Superior temporal gyrus (tissue), 1 donor: ENCODE measurements around the gene C6orf120.
"Not testable (repeated sequence)": the region's sequence is repeated elsewhere in the genome, so short reads cannot be mapped to it uniquely, and the experiment has no call there.

Experiments
- DNase-seq: peaks from one replicate; pipeline ENCODE4 v3.0.0-alpha.2; 2016; ENCODE audit errors: extremely low spot score

C6orf120 gene

DNA sequence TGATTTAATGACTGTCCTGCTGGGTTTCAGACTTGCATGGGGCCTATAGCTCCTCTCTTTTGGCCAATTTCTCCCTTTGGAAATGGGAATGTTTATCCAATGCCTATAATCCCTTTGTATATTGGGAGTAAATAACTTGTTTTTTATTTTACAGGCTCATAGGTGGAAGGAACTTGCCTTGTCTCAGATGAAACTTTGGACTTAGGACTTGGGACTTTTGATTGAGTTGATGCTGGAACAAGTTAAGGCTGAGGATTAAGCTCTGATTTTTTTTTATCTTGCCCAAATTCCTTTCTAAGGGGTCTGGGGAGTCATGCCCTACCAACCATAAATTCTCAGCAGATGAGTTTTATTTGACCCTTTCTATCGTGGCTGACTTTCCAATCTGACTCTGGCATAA is 23.6 kb upstream of the C6orf120 start:
- DNase-seq, result no peak

DNA sequence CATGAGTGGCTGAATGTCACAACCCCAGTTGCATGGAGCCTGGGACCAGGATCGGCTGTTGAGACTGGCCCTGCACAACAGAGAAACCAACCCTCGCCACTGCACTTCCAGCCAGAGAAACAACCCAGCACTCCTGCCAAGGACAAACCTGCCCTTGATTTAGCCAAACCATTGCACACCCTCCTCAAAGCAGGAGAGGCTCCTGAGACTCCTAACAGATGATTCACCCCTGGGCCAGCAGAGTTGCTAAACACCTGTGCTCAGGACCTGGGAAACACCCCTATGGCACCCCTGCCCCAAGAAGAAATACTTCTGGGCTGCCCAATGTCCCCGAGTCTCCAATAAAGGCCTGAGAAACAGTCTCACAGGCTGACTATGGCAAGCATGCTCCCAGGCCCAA is 17.9 kb upstream of the C6orf120 start:
- DNase-seq, result no peak

DNA sequence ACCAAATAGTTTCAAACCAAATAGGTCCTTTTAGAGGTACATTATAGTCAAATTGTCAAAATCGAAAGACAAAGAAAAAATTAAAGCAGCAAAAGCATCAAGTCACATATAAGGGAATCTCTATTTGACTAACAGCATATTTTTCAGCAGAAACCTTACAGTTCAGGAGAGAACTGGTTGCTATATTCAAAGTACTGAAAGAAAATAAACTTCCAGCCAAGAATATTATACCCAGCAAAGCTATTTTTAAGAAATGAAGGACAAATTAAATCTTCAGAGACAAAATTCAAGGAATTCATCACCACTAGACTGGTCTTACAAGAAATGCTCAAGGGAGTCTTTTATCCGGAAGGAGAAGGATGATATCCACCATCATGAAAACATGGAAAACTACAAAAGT is 16.1 kb upstream of the C6orf120 start:
- DNase-seq, result no peak

DNA sequence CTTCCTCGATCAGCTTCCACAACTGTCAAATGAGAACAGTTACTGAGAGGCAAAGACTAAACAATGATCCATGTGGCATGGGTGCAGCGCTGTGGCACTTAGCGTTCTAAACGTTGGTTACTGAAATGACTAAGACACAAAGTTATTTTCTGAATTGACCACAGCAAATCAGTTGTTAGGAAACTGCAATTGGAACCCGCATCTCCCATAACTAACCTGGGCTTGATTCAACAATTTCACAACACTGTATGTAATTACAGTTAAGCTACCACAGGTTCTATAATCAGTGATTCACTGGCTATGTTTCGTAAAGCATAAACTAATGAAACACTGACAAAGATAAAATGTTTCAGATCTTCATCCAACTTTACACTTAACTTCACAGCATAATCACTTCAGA is 12.6 kb upstream of the C6orf120 start:
- no peak for DNase-seq

DNA sequence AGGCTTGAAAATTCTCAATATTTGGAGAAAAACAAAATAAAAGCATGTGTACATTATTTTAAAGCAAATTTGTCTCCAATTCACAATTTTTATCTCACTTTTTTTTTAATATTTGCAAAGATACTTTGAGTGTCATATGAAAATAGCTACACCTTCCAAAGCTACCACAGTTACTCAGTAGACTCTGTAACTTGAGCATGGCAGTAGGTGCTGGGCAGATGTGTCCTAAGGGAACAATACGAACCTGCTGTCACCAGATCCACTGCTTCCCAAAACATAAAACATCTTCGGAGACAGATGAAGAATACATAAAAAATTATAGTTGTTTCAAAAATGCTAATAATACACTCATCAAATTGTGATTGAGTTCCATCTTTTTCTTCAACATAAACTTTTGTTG is 10.7 kb upstream of the C6orf120 start:
- no peak for DNase-seq

DNA sequence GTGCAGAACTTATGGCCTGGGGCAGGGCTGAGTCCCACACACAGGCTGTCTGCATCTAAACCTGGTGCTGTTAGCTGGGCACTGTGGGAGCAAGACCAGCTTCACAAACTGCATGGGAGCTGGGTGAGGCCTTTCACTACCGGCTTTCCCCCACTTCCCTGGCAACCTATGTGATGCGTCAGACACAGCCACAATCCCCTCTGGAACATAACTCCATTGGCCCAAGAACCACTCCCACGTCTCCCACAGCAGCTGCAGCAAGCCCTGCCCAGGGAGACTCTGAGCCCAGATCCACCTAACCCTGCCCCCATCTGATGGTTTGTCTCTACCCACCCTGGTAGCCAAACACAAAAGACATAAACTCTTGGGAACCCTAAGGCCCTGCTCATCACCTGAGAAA is 9.4 kb upstream of the C6orf120 start:
- DNase-seq, result no peak

DNA sequence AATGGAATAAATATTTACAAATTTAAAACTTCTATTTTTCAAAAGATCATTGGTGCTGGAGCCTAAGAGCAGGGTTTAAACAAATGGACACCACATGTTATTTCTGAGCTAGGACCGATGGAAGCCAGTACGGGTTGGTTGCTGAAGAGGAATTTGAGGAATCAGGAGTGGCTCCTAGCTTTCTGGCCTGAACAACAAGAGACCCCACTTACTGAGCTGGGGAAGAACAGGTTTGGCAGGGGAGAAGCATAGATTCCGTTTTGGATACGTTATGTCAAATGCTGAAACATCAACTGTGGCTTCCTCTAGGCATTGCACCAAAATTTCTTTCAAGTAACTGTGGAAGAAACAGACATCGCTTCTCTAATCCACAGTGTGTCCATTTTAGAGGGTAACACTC is 6.8 kb upstream of the C6orf120 start:
- no peak for DNase-seq

DNA sequence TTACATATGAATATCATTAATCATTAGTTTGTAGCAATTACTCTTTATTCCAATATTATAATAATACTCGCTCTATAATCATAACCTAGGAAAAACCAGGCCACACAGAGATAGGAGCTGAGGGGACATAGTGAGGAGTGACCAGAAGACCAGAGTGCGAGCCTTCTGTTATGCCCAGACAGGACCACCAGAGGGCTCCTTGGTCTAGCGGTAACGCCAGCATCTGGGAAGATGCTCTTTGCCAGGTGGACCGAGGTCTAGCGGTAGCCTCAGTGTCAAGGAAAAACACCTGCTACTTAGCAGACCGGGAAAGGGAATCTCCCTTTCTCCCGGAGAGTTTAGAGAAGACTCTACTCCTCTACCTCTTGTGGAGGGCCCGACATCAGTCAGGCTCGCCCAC is 4.8 kb upstream of the C6orf120 start:
- not testable (repeated sequence) for DNase-seq

DNA sequence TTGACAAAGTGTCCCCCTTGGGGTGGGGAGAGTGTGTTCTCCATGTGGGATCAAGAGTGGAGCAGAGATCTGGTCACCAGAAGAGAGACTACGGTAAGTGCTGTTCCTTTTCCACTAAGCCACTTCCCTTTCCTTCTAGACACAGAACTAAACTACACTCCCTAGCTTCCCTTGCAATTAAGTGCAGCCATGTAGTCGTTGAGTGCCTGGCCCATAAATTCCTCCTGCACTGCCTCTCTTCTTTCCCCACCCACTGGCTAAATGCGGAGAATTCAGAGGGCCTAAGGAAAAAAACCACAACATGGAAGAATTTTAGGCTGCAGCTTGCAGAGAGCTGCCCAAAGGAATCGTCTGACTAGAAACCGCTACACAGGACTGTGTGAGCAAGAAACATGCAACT is 1.6 kb upstream of the C6orf120 start:
- DNase-seq, result no peak

DNA sequence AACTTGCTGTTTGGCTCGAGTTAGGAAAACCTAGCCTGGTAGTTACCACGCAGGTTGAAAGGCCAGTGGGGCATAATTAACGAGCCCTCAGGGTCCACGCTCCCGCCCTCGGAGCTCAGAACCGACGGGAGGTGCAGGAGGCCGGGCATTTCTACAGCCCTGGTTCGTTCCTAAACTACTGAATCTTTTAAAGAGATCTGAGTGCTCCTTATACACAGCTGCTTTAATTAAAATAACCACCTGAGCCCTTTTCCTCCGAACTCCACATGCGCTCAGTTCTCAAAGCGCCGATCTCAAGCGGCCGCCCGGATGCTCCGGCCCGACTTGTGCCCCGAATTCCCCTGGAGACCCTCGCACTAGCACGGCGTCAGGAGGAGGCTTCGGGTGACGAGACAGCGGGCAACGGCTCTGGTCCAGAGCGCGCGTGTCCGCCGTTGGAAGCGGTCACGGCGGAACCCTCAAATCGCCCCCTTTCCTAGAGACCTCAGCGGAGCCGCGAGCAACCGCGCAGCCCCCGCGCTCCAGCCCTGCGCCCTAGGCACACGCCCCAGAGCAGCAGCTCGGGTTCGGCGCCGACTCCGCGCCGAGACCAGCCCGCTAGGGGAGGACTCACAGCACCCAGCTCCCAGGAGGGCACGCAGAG is 494 bp upstream of the C6orf120 start:
- DNase-seq, result no peak

DNA sequence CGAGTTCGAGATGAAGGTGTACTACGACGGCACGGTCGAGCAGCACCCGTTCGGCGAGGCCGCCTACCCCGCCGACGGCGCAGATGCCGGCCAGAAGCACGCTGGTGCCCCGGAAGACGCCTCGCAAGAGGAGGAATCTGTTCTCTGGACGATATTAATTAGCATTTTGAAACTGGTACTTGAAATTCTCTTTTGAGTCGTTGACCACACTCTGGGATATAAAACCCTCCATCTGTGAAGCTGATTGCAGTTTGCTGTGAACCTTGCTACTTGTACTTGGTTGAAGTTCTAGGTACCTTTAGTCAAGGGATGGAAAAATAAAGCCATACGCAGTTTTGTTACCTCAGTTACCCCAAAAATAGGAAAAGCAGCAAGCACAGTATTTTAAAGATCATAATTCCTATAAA is 917 bp downstream of the C6orf120 start:
- no peak for DNase-seq

DNA sequence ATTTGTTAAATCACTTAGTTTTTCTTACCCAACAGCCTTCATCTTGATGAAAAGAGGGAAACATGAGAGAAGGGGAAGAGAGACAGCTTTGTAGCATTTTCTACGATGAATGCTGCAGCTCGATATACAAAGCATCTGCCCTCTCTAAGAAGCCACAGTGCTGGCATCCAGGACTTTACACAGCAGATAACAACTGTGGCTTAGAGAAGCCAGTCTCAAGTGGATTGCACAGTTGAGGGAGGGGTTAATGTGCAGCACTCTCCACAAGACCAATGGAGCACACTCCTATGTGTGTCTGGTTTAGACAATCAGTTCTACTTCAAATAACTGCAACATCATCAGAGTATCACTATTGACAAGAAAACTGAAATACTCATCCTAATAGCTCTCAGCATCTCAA is 5.8 kb downstream of the C6orf120 start:
- no peak for DNase-seq

DNA sequence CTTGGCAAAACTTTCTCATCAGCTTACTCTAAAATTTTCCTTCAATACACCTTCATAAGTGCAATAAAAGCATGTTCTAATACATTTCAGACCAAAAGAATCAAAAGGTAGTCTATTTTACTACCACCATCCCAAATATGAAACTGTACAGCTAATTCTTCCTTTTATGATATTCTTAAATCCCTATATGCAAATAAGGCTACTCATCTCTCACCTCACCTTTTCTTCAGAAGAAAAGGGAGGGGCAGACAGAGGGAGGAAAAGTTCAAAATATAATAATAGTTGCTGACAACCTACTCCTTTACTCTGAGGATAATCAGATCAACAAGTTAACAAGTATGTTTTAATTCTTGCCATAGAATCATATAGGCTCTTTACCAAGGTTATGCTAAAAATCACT is 7.4 kb downstream of the C6orf120 start:
- no peak for DNase-seq

DNA sequence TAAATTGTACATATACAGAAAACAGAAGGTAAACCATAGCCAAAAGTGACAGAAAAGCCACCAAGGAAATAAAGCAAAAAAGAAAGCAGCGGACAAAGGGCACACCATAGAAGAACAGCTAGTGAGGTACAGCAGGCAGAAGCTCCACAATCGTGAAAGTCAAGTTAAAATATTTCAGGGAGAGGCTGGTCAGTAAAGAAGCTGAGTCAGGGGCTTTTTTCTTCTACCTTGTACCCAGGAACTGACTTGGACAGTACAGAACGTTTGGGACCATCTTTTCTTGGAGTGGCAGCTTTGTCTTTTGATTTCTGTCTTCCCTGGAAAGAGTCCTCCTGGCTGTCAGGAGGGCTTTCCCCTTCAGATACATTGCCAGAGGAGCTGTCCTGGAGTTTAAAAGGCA is 8.1 kb downstream of the C6orf120 start:
- DNase-seq, result no peak

DNA sequence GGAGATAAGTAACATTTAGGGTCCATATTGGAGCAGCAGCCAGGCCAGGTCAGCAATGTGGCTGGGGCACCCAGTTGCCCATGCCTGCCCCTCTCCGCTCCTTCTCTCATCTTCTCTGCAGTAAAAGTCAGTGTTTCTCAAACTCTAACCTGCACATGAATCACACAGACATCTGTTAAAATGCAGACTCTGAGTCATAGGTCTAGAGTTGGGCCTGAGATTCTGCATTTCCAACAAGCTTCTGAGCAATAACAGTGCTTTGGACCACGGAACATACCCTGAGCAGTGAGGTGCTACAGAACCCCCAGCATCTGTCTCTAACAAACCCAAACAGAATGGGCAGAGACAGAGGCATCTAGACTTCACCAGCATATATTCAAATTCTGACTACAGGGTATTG is 12.3 kb downstream of the C6orf120 start:
- no peak for DNase-seq

DNA sequence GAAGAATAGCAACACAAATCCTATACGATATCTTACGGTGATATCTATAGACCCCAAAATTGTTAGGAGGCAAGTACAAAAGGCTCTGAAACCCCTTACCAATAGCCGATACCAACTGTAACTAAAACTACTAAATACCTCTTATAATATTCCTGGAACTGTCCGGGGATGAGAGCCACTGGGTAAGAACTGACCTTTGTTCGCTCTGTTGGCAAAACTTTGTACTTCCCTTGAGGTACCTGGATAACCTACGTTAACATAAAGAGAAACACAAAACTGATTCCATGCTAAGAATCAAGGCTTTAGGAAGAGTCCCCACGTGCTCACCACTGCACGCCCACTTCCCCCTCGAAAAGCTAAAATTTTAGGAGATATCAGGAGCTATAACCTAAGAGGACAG is 12.7 kb downstream of the C6orf120 start:
- DNase-seq, result no peak

DNA sequence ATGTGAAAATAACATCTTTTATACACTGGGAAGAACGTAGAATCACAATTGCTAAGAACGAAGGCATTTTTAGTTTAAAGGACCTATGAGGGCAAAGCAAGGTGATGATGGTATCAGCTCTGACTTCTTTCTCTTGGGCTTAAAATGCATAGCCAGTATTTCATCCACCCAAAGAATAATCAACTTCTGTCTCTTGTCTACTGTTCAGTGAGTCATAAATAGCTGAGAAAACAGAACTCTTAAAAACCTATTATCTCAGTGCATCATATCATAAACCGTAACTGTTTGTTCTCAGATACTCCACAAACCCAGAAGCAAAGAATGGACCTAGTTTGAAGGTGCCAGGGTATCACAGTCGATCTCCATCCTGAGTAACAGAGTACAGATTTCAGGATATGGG is 17.2 kb downstream of the C6orf120 start:
- no peak for DNase-seq

DNA sequence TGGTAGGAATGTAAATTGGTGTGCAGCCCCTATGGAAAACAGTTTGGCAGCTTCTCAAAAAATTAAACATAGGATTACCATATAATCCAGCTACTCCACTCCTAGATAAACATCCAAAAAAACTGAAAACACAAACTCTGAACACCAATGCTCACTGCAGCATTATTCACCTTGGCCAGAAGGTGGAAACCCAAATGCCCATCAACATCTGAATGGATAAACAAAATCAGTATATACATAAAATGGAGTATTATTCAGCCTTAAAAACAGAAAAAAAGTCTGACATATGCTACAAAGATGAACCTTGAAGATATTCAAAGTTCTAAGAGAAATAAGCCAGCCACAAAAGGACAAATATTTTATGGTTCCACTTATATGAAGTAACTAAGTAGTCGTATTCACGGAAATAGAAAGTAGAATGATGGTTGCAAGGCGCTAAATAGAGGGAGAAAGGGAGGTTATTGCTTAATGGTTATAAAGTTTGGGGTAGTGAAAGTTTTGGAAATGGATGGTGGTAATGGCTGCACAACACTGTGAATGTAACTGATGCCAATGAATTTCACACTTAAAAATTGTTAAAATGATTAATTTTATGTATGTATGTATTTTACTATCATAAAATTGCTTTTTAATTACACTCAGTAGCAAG is 18.4 kb downstream of the C6orf120 start:
- DNase-seq, result no peak

DNA sequence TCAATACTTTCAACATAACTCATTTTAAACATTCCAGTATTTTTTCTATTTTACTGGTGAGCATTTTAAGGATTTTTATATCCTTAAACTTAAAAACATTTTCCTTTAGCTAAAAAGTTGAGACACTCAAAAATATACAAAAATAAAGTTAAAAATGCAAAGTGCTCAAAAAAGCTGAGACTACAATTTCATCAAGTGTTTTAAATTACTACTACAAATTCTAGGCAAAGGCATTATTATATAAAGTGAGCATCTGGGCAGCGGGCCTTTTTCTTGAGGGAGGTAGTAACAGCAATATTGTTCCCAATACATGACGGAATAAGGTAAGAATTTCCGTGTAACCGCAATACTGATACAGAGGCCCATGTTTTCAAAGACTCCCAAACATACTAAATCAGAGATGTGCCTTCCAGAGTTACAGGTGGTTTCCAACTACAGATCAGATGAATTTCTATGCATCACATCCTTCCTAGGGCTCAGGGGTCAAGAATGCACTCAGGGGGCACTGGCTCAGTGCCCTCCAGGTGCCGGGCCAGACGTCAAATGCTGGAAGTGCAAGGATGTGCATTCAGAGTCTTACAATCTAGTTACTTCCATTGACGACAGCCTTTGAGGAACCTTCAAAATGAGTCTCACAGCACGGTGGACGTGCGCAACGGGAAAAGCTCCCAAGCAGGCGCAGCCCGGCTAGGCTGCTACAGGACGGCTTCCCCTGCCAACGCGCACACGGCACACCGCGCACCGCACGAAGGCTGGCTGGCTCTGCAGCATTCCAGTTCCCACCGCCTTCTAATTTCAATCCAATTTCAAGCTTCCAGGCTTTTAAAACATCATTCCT is 20.7 kb downstream of the C6orf120 start:
- DNase-seq, result no peak

DNA sequence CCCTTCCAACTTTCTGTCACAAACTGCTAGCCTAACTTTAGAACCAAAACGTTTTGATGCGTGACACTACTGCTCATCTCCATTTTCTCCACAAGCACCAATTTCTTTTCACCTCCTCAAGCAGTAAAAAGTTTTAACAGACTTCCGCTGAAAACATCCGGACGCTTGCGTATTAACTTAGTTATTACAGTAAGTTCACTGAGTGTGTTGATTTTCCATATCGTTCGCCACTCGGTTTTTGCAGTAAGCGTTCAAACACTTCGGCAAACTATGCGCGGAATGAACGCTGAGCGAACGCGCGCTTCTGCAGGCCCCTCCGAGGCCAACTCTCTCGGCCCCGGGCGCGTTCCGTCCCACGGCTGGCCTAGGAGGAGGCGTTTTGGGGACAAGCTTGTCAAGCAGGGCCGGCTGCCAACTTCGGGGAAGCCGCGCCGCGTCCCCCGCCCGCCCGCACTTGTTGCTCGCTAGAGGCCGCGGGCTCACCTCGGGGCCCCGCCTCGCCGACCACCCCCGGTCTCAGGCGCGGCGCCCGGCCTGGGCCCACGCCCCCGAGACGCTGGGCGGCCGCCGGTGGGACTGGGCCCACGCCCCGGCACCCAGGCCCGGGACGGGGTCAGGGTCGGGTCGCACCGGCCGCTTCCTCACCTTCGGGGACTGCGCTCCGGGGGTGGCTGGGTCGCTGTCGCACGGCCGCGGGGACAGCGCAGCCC is 21.4 kb downstream of the C6orf120 start:
- DNase-seq, result peak; percentile 63

DNA sequence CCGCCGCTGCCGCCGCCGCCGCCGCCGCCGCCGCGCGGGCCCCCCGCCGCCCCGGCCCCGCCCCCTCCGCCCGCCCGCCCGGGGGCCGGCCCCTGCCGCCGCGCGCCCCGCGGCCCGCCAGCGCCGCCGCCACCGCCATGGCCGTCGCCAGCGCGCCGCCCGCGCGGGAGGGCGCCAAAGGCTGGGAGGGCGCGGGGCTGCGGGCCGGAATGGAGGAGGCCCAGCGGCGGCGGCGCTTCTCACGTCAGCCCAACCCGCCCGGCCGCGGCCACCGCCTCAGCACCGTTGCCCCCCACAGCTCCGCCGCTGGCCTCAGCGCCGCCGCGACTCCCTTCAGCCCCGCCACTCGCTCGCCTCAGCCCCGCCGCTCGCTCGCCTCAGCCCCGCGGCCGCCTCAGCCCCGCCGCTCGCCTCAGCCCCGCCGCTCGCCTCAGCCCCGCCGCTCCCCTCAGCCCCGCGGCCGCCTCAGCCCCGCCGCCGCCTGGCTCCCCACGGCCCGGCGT is 22.1 kb downstream of the C6orf120 start:
- no peak for DNase-seq

DNA sequence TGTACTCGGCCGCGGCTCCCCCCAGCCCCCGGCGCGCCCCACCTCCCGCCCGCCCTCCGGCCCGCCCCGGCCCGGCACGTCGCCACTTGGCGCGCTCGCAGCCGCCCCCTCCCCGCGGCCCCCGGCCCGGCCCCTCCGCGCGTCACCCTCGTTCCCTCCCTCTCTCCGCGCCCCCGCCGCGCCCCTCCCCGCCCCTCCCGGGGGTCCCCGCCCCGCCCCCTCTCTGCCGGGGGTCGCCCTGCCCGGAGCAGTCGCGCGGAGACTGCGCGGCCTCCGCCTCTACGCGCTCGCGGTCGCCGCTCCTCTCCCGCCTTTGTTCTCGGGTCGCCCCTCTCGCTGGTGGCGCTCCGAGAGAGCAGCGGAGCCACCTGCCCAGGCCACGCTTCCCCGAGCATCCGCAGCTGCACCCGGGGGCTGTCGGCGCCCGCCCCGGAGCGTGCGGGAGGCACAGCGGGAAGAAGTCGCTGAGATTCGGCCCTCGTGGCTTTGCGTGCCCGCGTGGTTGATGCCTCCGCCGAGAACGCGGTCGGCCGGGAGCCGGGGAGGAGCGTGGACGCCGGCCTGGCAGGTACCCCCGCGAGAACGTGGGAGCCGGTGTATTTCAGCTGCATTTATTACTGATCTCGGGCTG is 22.7 kb downstream of the C6orf120 start, which contains the start of gene PHF10:
Gene PHF10 (minus strand): TSS at position 7 of the 631 bp plus-strand sequence. CDS start 569 bp downstream, outside the sequence.
- peak; percentile 48 for DNase-seq
